GM23338 (cell line): ENCODE results near the gene HIVEP2. TPM values are rescaled to one million over a fixed set of nuclear protein-coding genes. Genes with fewer than 3 reads are reported as not detected.

Experiments
- ATAC-seq: fragments of 200-7000 bp; cut with Tn5 transposase; 3 replicates; pipeline ENCODE4 v1.9.1; 2020
- DNase-seq: peaks from one replicate; pipeline ENCODE4 v3.0.0-alpha.2; 2015; ENCODE audit warnings: low spot score
- H2AFZ ChIP-seq: fragments of 200-600 bp; sonication (generic); 2 replicates; pipeline ENCODE4 v1.8.0; 2016; ENCODE audit warnings: antibody characterized with exemption, mild to moderate bottlenecking, moderate library complexity
- H3F3A ChIP-seq: fragments of 200-600 bp; sonication (generic); replicated peaks from 2 replicates; pipeline ENCODE4 v1.8.0; 2017; ENCODE audit warnings: antibody characterized with exemption, mixed run types, low read depth
- H3K27ac ChIP-seq: fragments of 200-600 bp; sonication (generic); 2 replicates; pipeline ENCODE4 v1.6.1; 2016; ENCODE audit warnings: low read depth
- H3K27me3 ChIP-seq: fragments of 200-600 bp; sonication (generic); 2 replicates; pipeline ENCODE4 v1.8.0; 2016; ENCODE audit warnings: mild to moderate bottlenecking, mixed run types, moderate library complexity; ENCODE audit not compliant: insufficient read depth
- H3K36me3 ChIP-seq: fragments of 200-600 bp; sonication (generic); 2 replicates; pipeline ENCODE4 v1.8.0; 2016; ENCODE audit warnings: mild to moderate bottlenecking; ENCODE audit not compliant: insufficient read depth
- H3K4me1 ChIP-seq: fragments of 200-600 bp; sonication (generic); 2 replicates; pipeline ENCODE4 v1.8.0; 2016; ENCODE audit warnings: mild to moderate bottlenecking, moderate library complexity; ENCODE audit not compliant: insufficient read depth
- H3K4me2 ChIP-seq: fragments of 200-600 bp; sonication (generic); 2 replicates; pipeline ENCODE4 v1.7.1; 2017; ENCODE audit warnings: mixed run types
- H3K4me3 ChIP-seq: fragments of 200-600 bp; sonication (generic); 2 replicates; pipeline ENCODE4 v1.6.1; 2016; ENCODE audit warnings: mixed run types
- H3K79me2 ChIP-seq: fragments of 200-600 bp; sonication (generic); replicated peaks from 2 replicates; pipeline ENCODE4 v1.8.0; 2017; ENCODE audit warnings: mild to moderate bottlenecking; ENCODE audit not compliant: insufficient read depth
- H3K9me2 ChIP-seq: fragments of 200-600 bp; sonication (generic); 2 replicates; pipeline ENCODE4 v1.8.0; 2017; ENCODE audit not compliant: insufficient read depth
- H4K20me1 ChIP-seq: fragments of 200-600 bp; sonication (generic); replicated peaks from 2 replicates; pipeline ENCODE4 v1.8.0; 2017; ENCODE audit warnings: mild to moderate bottlenecking; ENCODE audit not compliant: insufficient read depth
- H3K27ac Mint-ChIP-seq: 2 replicates; pipeline ENCODE4 v1.8.0; 2020; ENCODE audit warnings: inconsistent platforms, mild to moderate bottlenecking, moderate library complexity, mixed read lengths
- H3K27me3 Mint-ChIP-seq: 3 replicates; pipeline ENCODE4 v1.8.0; 2022; ENCODE audit warnings: low read depth, mild to moderate bottlenecking, moderate library complexity, mixed read lengths, inconsistent platforms; ENCODE audit not compliant: insufficient read depth, poor library complexity
- H3K36me3 Mint-ChIP-seq: 3 replicates; pipeline ENCODE4 v1.8.0; 2021; ENCODE audit warnings: low read depth, mild to moderate bottlenecking, inconsistent platforms, moderate library complexity, mixed read lengths
- H3K4me1 Mint-ChIP-seq: 3 replicates; pipeline ENCODE4 v1.8.0; 2020; ENCODE audit warnings: mild to moderate bottlenecking, inconsistent platforms, mixed read lengths
- H3K4me3 Mint-ChIP-seq: 3 replicates; pipeline ENCODE4 v1.8.0; 2021; ENCODE audit warnings: moderate library complexity, mild to moderate bottlenecking, inconsistent platforms, mixed read lengths
- H3K9me3 Mint-ChIP-seq: 3 replicates; pipeline ENCODE4 v1.8.0; 2020; ENCODE audit warnings: moderate library complexity, mild to moderate bottlenecking, inconsistent platforms, mixed read lengths
- CREB1 ChIP-seq: fragments of 250-450 bp; sonication (Bioruptor Pico); IDR thresholded peaks from 2 replicates; pipeline ENCODE4 v1.5.0; 2020; ENCODE audit warnings: low read depth, mild to moderate bottlenecking, moderate library complexity
- EZH2 ChIP-seq: fragments of 200-600 bp; sonication (generic); IDR thresholded peaks from one replicate; pipeline ENCODE4 v1.8.0; 2017; ENCODE audit warnings: antibody characterized with exemption, mild to moderate bottlenecking, low read depth; ENCODE audit not compliant: unreplicated experiment
- NANOG ChIP-seq: IDR thresholded peaks from 2 replicates; pipeline ENCODE4 v1.6.1; 2016; ENCODE audit warnings: antibody characterized with exemption, borderline replicate concordance
- REST ChIP-seq: IDR thresholded peaks from one replicate; pipeline ENCODE4 v1.6.1; 2018; ENCODE audit warnings: antibody characterized with exemption; ENCODE audit not compliant: unreplicated experiment
- ZNF114 ChIP-seq: fragments of 250-450 bp; sonication (Bioruptor Pico); IDR thresholded peaks from 2 replicates; pipeline ENCODE4 v1.5.0; 2020; ENCODE audit warnings: mild to moderate bottlenecking, moderate library complexity
- polyA plus RNA-seq: library from polyadenylated mRNA; unstranded; fragments of >200 nt; fragmentation: Nextera tagmentation; extraction: Ambion mirVana; gene quantifications from 2 replicates; pipeline ENCODE4 v1.2.1, GENCODE V29; 2016
- total RNA-seq: library from RNA; depleted of rRNA; stranded (reverse); fragments of >200 nt; shearing (Covaris generic); gene quantifications from 2 replicates; pipeline ENCODE4 v1.2.3, GENCODE V29; 2014
- TF ChIP-seq, protein P1 (sequence below), 2 experiments: fragments of 200-600 bp in 1 of 2; sonication (generic) in 1 of 2; conservative IDR thresholded peaks; 2 replicates each; pipeline versions ENCODE4 v1.5.1 to v1.6.1; 2016 to 2017; ENCODE audit warnings: antibody characterized with exemption in 2 of 2, low read depth in 2 of 2, mild to moderate bottlenecking in 2 of 2, moderate library complexity in 1 of 2

HIVEP2 gene
- total and polyA plus RNA-seq, 2 experiments from 2014 or later, result 1.5 to 7.4 TPM

- TF ChIP-seq, protein P1, sequence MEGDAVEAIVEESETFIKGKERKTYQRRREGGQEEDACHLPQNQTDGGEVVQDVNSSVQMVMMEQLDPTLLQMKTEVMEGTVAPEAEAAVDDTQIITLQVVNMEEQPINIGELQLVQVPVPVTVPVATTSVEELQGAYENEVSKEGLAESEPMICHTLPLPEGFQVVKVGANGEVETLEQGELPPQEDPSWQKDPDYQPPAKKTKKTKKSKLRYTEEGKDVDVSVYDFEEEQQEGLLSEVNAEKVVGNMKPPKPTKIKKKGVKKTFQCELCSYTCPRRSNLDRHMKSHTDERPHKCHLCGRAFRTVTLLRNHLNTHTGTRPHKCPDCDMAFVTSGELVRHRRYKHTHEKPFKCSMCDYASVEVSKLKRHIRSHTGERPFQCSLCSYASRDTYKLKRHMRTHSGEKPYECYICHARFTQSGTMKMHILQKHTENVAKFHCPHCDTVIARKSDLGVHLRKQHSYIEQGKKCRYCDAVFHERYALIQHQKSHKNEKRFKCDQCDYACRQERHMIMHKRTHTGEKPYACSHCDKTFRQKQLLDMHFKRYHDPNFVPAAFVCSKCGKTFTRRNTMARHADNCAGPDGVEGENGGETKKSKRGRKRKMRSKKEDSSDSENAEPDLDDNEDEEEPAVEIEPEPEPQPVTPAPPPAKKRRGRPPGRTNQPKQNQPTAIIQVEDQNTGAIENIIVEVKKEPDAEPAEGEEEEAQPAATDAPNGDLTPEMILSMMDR (conservative IDR thresholded peaks at IDR 0.05; ENCODE audit: low read depth in 2 of 2), result no peak
- TF ChIP-seq CREB1, result peak; percentile 36; the same call in 1 of the 2 replicates
- no peaks in the 10 kb centered on the region for H3K27me3 Mint-ChIP-seq
- H3K36me3 Mint-ChIP-seq, result no peaks in the 10 kb centered on the region
- peak overlapping the region; percentile 77 for H3K27ac ChIP-seq
- peaks cover 31% of the 10 kb centered on the region for H3K4me1 ChIP-seq
- H2AFZ ChIP-seq, result no peak overlapping the region
- peak overlapping the region; percentile 17; the same call in 1 of the 2 replicates for H3K4me3 ChIP-seq
- DNase-seq, result peak; percentile 91
- no peaks in the 10 kb centered on the region for H3K36me3 ChIP-seq
- peaks cover 14% of the 10 kb centered on the region; the same call in 1 of the 2 replicates for H3K79me2 ChIP-seq
- H3K27me3 ChIP-seq, result no peaks in the 10 kb centered on the region
- H3F3A ChIP-seq, result no peaks in the 10 kb centered on the region
- no peaks in the 10 kb centered on the region for H3K9me3 Mint-ChIP-seq
- peaks cover 4% of the 10 kb centered on the region; the same call in 1 of the 2 replicates for H3K9me2 ChIP-seq
- peak; percentile 88 for ATAC-seq
- H3K4me3 Mint-ChIP-seq, result peak overlapping the region; percentile 51
- no peaks in the 10 kb centered on the region for H4K20me1 ChIP-seq
- H3K27ac Mint-ChIP-seq, result peak overlapping the region; percentile 47
- peak overlapping the region; percentile 48 for H3K4me2 ChIP-seq
- H3K4me1 Mint-ChIP-seq, result peaks cover 47% of the 10 kb centered on the region
Measured at GRCh38 chr6:142885182-142885867, 59.7 kb downstream of the HIVEP2 start.

DNA sequence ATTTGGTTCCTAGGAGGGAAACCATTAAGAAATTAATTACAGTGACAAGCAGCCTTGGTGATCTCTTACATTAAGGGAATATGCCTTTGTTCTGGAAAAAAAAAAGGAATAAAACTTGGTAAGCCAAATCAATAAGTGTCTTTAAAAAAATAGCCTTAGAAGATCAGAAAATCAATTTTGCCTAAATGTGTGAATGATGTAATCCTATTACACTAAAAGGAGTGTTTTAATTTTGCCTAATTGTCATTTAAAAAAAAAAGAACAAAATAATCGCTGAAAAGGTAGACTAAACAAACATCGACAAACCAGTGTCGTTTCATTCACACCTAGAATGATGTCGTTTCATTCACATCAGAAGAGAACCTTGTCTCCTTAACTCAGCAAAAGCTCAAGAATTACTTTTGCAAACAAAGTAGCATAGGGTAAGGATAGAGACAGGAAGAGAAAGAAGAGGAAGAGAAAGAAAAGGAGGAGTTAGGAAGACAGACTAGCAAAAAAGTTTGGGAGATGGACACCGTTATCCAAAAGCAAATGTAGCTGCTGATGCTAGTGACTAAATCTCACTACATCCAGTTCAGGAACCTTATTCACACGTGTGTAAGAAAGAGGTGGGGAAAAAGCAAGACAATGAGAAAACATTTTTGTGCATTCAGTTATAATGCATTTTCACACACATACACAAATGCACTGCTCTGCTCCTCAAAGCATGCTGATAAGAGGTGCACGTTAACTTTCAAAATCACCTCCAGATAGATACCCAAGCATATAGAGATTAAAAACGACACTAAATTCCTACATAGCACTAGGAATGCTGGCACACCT, 60.6 kb downstream of the HIVEP2 start:
- ATAC-seq (no peak), DNase-seq (peak; percentile 24)
- no peak overlapping the region for H2AFZ ChIP-seq
- peaks cover 31% of the 10 kb centered on the region for H3K4me1 ChIP-seq
- no peaks in the 10 kb centered on the region for H3K36me3 Mint-ChIP-seq
- H3K27me3 ChIP-seq, result no peaks in the 10 kb centered on the region
- no peaks in the 10 kb centered on the region for H3F3A ChIP-seq
- no peaks in the 10 kb centered on the region for H3K9me3 Mint-ChIP-seq
- H3K4me2 ChIP-seq, result peak overlapping the region; percentile 48
- H4K20me1 ChIP-seq, result no peaks in the 10 kb centered on the region
- peak overlapping the region; percentile 17; the same call in 1 of the 2 replicates for H3K4me3 ChIP-seq
- H3K79me2 ChIP-seq, result peaks cover 14% of the 10 kb centered on the region; the same call in 1 of the 2 replicates
- H3K27ac ChIP-seq, result peak overlapping the region; percentile 77
- H3K4me1 Mint-ChIP-seq, result peaks cover 47% of the 10 kb centered on the region
- H3K4me3 Mint-ChIP-seq, result peak overlapping the region; percentile 51; the same call in 2 of the 3 replicates
- H3K27ac Mint-ChIP-seq, result peak overlapping the region; percentile 47; the same call in 1 of the 2 replicates
- no peaks in the 10 kb centered on the region for H3K36me3 ChIP-seq
- H3K9me2 ChIP-seq, result peaks cover 4% of the 10 kb centered on the region; the same call in 1 of the 2 replicates
- no peaks in the 10 kb centered on the region for H3K27me3 Mint-ChIP-seq
- TF ChIP-seq NANOG, result no peak
- TF ChIP-seq ZNF114 (CRISPR knock-in tag), result no peak
- no peak for TF ChIP-seq CREB1
- no peak for TF ChIP-seq REST
- TF ChIP-seq, protein P1 (conservative IDR thresholded peaks at IDR 0.05; ENCODE audit: low read depth in 2 of 2), result no peak
- no peak for TF ChIP-seq EZH2
